ENCODE results near the gene TP73.

The TP73 gene

GRCh38 chr1:3762151-3762872 is 110.0 kb downstream of the TP73 start (continued):
- no peak for TF ChIP-seq PATZ1 (CRISPR knock-in tag; IDR thresholded peaks at IDR 0.05; ENCODE audit: borderline replicate concordance)

GRCh38 chr1:3762873-3763228 is 110.5 kb downstream of the TP73 start:
- ATAC-seq = no peak
- no peak for TF ChIP-seq PPARA (CRISPR knock-in tag; IDR thresholded peaks at IDR 0.05; ENCODE audit: borderline replicate concordance)
- TF ChIP-seq SNAI2 (CRISPR knock-in tag; IDR thresholded peaks at IDR 0.05) = no peak
- no peak for TF ChIP-seq ZFP30 (CRISPR knock-in tag; IDR thresholded peaks at IDR 0.05)
- no peak for TF ChIP-seq ZNF8 (CRISPR knock-in tag; IDR thresholded peaks at IDR 0.05)

- ATAC-seq = no peak
- TF ChIP-seq TCF4 (CRISPR knock-in tag; IDR thresholded peaks at IDR 0.05; ENCODE audit: borderline replicate concordance) (no peak), POU6F1 (CRISPR knock-in tag; IDR thresholded peaks at IDR 0.05; ENCODE audit: borderline replicate concordance, low read depth) (no peak), ZC3H10 (CRISPR knock-in tag; IDR thresholded peaks at IDR 0.05) (no peak), ZFP3 (CRISPR knock-in tag; IDR thresholded peaks at IDR 0.05) (no peak), ZNF8 (CRISPR knock-in tag; IDR thresholded peaks at IDR 0.05) (no peak), PATZ1 (CRISPR knock-in tag; IDR thresholded peaks at IDR 0.05; ENCODE audit: borderline replicate concordance) (no peak), CREB5 (CRISPR knock-in tag; IDR thresholded peaks at IDR 0.05; ENCODE audit: low read depth) (no peak), TOX (CRISPR knock-in tag; IDR thresholded peaks at IDR 0.05; ENCODE audit: borderline replicate concordance) (no peak), ZFP30 (CRISPR knock-in tag; IDR thresholded peaks at IDR 0.05) (no peak), CSRNP3 (CRISPR knock-in tag; IDR thresholded peaks at IDR 0.05) (no peak)
Measured at GRCh38 chr1:3763351-3764125, 111.2 kb downstream of the TP73 start.

GRCh38 chr1:3767328-3767925 is 115.1 kb downstream of the TP73 start:
- no peak for ATAC-seq
- no peak for TF ChIP-seq CREB5 (CRISPR knock-in tag; IDR thresholded peaks at IDR 0.05; ENCODE audit: low read depth)
- TF ChIP-seq ZNF70 (CRISPR knock-in tag; IDR thresholded peaks at IDR 0.05) = no peak
- no peak for TF ChIP-seq PPARA (CRISPR knock-in tag; IDR thresholded peaks at IDR 0.05; ENCODE audit: borderline replicate concordance)
- no peak for TF ChIP-seq BACH2 (CRISPR knock-in tag; IDR thresholded peaks at IDR 0.05; ENCODE audit: borderline replicate concordance)
- TF ChIP-seq SNAI2 (CRISPR knock-in tag; IDR thresholded peaks at IDR 0.05) = no peak
- TF ChIP-seq RARB (CRISPR knock-in tag; IDR thresholded peaks at IDR 0.05) = no peak
- TF ChIP-seq CSDC2 (CRISPR knock-in tag; IDR thresholded peaks at IDR 0.05) = no peak
- no peak for TF ChIP-seq TOX (CRISPR knock-in tag; IDR thresholded peaks at IDR 0.05; ENCODE audit: borderline replicate concordance)
- no peak for TF ChIP-seq ISL1 (CRISPR knock-in tag; IDR thresholded peaks at IDR 0.05)
- no peak for TF ChIP-seq POU6F1 (CRISPR knock-in tag; IDR thresholded peaks at IDR 0.05; ENCODE audit: borderline replicate concordance, low read depth)
- TF ChIP-seq ZFP3 (CRISPR knock-in tag; IDR thresholded peaks at IDR 0.05) = no peak
- no peak for TF ChIP-seq TSHZ2 (CRISPR knock-in tag; IDR thresholded peaks at IDR 0.05)

All from SK-N-SH treated with all-trans-retinoic acid at 6 μM for 48 hours (cell line).